Ramos (cell line): ENCODE results near the gene SEMA4C.
"Not testable (repeated sequence)": the region's sequence is repeated elsewhere in the genome, so short reads cannot be mapped to it uniquely, and the experiment has no call there.

Experiments used
- in situ Hi-C: fragments of 300-500 bp; cut with MboI; formaldehyde crosslinking; loops from one replicate; pipeline ENCODE4 v1.14.3; 2022; ENCODE audit warnings: low sequenced_read_pairs; ENCODE audit not compliant: unreplicated experiment

SEMA4C gene

DNA sequence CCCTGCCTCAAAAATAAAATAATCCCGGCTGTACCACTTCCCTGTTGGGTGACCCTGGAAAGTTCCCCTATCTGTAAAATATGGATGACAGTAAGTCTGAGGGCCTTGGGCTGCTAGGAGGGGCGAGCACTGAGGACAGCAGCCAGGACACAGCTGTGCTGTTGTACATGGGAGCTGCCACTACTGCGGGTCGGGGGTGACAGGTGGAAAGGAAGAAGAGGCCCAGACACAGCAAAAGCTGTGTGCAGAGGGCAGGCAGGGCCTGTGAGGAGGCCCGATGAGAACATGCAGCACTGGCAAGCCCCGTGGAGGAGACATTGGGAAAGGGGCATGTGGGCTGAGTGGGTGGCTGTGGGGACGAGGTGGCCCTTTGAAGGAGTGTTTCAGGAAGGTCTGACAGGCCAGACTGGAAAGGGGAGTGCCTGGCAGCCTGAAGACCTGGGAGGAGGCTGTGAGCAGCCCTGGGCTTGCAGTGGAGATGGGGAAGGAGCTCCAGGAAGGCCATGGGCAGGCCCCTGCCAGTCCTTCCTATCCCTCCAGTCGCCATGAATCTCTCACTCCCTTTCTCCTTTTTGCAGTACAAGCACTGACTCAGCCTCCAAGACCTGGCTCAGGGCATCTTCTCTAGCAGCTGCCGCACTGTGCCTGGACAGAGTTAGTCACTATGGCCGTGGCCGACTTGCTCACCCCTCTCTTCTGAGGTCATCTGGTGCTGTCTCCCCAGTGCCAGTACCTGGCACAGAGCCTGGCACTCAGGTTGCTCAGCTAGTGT lies 28.9 kb upstream of the SEMA4C start:
- in situ Hi-C loops: no loop called here

DNA sequence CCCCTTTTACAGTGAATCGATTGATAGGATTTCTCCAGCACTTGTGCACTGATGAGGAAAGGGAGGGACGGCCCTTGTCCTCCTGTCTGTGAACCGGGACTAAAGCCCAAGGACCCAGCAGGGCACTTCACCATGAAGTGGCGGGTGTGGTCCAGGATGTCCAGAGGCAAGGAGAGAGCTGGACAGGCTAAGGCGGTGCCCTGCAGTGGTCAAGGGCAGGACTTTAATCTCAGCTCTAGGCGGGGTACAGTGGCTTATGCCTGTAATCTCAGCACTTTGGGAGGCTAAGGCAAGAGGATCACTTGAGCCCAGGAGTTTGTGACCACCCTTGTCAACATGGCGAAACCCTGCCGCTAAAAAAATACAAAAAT lies 28.2 kb upstream of the SEMA4C start:
- in situ Hi-C loops: no loop called here

DNA sequence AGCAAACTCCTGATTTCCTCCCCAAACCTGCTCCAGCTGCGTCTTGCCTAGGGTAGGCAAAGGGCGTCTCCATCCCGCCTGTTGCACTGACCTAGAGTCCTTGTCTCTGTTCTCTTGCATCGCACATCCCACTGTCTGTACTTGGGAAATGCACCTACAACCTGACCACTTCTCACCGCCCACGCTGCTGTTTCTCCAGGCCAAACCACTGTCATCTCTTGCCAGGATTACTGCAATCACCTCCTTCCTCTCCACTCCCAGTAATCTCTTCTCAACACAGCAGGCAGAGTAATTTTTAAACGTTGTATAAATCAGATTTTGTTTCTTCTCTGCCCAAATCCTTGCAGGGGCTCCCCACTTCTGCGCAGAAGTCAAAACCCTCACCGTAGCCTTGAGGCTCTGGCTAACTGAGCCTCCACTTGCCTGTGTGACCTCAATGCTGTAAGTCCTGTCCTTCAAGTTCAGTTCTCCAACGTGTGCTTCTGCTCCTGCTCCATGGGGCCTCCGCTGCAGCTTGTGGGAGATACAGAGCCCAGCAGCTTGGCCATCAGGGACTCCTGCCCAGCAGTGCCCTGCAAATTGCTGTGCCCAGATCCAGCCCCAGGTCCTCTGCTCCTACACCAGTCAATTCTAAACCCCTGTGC lies 27.7 kb upstream of the SEMA4C start:
- in situ Hi-C loops: no loop called here

DNA sequence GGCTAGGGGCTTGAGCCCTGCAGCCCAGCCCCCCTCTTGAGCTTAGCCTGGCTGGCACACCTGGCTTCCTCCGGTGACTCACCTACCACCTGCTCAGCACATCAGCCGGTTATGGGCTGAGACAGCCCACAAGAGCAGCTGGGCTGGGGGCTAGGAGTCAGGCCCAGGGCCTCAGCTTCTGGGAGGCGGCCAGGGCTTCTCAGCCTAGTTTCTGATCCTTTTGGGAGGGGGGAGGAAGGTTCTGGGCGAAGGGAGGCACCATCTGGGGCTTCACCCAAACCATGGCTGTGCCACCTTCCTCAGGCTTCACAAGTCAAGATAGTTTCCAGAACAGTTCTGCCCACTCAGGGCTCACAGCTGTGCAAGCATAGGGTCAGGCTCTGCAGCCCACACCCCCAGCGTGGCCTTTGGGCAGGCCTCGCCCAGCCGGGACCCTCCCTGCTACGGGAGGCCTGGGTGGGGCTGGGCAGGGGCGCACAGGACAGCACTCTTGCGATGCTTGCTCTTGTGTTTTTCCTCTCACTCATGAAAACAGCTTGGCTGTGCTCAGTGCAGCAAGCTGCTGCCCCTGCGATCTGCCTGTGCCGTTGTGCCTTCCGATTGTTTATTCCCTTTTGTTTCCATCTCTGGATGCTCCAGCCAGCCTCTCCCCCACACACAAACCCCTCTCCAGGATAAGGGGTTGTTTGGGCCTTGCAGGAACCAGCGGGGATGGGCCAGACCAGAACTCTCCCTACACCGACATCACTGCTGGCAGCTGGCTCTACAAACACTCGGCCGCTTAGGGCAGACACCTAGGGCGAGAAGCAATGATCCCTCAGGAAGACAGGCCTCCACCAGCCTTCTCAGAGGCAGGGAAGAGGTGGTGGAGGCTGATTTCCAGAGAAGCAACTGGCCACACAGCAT lies 26.1 kb upstream of the SEMA4C start:
- in situ Hi-C loops: no loop called here

DNA sequence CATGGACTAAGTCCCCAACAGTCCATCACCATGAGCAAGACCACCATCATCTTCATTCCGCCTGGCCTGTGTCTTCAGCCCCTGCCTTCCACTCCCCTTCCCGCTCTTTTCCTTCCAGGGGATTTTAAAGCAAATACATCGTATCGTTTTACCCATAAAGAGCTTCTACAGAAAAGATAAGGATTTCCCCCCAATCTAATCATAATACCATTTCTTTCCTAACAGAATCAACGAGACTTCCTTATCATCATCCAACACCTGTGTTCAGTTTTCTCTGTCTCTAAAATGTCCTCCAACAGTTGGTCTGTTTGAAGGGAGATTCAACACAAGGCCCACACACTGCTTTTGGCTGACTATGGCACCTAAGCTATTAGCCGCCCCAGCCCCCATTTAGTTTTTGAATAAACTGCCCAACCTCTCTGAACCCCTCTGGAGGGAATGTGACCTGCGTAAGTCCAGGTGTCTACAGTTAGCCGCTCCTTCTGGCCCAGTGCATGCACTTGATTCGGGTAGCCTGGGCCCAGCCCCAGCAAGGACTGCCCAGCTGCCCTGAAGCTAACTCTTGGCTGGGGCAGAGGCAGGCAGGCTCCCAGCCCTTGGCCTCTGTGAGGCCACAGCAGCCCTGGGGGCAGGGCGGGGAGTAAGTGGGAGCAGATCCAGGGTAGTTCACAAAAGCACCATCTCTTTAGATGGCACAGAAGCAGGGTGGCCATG lies 25.3 kb upstream of the SEMA4C start:
- in situ Hi-C loops: no loop called here

DNA sequence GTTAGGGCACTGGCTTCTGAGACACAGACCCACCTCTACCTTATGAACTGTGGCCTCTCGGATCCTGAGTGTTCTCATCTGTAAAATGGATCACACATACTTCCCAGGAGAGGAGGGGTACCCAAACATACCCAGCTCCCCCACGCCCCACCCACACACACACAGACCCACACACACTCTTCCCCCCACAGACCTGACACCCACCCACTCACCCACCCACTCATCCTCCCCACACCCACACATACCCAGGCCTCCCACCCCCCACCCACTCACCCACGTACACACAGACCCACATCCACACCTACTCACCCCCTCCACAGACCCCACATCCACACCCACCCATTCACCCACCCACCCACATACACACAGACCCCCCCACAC lies 24.3 kb upstream of the SEMA4C start:
- in situ Hi-C loops: no loop called here

DNA sequence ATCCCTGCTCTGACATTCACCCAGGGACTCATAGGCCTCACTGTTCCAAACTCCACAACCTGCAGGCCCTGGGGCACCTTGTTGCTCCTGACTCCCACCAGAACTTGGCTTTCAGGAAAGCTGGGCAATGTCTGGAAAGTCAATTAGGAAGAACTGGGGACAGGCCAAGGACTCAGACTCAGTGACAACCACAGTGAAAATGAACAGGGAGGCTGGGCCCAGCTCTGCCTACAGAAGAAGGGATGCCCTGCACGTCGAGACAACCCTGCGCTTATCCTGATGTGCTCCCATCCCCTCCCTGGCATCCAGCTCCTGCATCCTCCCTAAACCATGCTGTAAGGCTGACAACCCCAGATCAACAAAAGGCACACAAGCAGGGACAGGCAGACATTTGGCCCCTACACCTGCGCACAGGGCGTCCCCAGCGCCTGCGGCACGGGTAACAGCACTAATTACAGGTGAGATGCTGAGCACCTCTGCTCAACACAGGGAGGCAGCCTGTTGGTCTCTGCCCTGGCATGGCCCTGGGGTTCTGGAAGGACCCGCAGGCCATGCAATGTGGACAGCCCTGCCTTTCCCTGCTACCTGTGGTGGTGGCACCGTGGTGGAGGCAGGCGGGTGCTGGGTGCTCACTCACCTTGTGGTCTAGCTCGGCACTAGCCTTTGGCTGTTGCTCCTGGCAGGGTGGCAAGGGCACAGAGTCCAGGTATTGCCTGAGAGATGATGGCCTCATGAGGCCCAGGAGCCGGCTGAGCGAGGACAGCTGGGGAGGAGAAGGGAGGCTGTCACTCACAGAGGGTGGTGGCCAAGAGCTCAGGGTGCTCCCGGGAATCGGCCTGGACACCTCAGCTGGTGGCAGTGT lies 23.6 kb upstream of the SEMA4C start:
- in situ Hi-C loops: no loop called here

DNA sequence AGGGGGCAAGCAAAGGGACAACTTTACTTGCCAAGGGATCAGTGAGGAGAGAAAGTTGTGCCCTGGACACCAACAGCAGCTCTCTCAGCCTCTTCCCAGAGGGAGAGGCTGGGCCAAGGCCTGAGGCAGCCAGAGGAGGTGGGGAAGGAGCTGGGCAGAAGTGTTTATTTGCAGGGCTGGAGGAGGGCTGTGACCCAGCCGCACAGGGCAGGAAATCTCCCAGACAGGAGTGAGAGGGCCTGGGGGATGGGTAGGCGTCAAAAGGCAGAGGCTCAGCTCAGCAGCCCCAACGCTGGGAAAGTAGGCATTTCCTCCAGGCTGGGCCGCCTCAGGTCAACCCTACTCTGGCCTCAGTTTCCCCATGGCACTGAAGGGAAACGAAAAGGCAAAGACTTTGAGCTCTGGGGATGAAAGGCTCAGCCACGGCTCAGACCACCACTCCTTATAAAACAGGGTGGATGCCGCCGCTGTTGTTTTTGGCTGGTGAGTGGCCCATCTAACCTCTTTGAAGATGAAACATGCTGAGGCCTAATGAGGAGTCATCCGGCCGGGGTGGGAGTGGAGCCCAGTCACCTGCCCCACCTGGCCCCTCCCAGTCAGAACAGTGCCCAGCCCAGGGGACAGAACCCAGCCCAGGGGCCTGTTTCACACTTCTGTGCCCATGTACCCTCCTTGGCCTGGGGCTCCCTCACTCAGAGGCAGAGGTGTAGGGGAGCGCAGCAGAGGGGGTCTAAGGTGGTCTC lies 21.9 kb upstream of the SEMA4C start:
- in situ Hi-C loops: no loop called here

DNA sequence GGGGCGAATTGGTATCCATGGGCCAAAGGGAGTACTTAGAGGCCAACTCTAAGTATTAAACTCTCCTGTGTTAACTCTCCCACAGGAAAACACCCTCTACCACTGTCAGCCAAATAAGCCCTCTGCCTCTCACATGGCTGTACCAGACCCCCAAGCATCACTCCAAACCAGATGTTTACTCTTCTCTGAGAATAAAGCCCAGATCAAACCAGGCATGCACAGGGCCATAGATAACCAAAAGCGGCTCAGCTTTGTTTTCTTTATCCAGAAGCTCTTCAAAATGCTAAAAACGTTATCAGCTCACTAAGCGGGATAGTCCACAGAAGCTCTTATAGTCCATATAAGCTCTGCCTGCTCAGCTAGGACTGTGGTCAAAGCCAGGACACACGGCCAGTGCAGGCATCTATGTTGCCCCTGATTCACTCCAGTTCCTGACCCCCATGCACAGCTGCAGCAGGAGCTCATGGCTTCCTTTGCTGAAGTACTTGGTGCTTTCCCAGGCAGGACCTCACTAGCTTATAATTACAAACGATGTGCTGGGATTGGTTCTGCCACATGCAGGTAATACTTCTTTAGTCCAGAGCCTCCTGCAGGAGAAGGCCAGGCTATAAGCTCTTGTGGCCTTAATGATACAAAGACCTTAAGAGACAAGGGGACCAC lies 21.0 kb upstream of the SEMA4C start:
- in situ Hi-C loops: no loop called here

DNA sequence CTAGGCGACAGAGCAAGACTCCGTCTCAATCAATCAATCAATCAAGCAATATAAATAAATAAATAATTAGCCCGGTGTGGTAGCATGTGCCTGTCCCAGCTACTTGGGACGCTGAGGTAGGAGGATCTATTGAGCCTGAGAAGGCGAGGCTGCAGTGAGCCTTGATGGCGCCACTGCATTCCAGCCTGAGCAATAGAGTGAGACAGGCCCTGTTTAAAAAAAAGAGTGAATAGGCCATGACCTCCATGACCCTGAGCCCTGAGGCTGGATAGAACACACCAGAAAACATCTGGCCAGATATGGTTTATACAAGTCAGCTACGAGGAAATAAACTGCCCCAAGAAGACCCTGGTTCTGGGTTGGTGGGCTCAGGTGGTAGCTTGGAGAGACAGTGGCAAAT lies 20.4 kb upstream of the SEMA4C start:
- in situ Hi-C loops: no loop called here

DNA sequence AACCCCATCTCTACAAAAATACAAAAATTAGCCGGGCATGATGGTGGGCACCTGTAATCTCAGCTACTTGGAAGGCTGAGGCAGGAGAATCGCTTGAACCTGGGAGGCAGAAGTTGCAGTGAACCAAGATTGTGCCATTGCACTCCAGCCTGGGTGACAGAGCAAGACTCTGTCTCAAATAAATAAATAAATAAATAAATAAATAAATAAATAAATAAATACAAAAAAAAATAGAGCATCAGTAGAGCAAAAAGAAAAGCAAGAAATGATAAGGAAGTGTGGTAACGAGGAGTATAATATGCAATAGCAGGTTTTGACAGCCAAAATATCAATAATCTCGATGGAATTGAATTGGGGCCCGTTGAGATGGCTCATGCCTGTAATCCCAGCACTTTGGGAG lies 19.6 kb upstream of the SEMA4C start:
- in situ Hi-C loops: not testable (repeated sequence)

DNA sequence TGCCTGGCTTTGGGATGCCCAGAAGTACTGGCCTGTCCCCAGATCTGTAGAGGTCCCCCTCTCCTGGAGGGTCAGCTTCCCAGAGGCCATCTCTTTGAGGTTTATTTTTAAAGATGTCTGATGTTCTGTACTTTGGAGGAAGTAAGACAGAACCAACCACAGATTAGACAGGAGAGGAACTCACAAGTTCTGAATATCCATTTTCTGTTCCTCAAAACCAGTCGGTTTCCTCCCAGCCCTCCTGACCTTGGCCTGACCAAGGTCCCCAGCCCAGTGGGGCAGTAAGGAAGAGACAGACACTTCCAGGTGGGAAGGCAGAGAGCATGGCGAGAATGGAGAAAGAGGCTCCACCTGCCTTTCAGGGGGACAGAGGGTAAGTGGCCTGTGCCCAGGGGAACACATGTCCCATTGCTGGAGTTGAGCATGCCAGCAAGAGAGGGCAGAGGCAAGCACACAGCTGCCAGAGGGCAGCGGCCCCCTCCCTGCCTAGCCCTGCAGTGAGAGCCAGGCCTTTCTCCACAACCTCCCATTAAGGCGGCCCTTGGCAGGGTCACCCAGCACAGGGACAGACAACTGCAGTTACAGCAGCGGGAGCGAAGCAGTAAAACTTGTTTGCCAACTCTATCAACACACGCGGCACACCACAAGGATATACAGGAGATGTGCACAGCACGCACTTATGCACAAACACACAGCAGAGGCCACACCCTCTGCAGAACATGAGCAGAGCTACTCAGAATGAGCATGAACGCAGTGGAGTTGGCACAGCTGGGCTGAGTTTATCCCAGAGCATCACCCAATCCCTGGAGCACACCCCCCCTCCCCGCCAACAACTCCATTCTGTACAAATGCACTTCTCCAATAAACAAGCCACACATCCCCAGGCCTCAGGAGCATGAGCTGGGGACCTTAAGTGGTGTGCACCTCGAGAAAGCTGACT lies 18.5 kb upstream of the SEMA4C start:
- in situ Hi-C loops: no loop called here

DNA sequence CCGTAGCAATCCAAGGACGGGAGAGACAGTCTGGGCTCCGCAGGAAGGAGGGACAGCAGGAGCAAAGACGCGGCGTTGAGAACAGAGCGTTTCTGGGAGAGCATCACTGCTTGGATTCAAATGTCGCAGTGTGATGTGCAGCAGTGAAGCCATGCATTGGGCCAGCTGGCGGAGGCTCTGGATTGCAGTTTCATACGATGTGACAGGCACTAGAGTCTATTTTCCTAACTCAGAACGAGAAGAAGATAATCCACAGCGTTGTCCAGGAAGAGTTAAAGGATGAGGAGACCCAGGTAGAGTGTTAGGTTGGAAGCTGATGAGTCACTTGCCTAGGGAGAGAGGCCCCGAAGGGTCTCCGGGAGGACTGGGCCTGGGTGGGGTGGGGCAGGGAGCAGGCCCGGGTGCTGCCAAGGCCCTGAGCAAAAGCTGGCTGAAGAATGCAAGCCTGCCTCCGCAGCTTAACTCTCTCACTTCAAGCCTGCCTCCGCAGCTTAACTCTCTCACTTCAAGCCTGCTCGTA lies 17.7 kb upstream of the SEMA4C start:
- in situ Hi-C loops: no loop called here

DNA sequence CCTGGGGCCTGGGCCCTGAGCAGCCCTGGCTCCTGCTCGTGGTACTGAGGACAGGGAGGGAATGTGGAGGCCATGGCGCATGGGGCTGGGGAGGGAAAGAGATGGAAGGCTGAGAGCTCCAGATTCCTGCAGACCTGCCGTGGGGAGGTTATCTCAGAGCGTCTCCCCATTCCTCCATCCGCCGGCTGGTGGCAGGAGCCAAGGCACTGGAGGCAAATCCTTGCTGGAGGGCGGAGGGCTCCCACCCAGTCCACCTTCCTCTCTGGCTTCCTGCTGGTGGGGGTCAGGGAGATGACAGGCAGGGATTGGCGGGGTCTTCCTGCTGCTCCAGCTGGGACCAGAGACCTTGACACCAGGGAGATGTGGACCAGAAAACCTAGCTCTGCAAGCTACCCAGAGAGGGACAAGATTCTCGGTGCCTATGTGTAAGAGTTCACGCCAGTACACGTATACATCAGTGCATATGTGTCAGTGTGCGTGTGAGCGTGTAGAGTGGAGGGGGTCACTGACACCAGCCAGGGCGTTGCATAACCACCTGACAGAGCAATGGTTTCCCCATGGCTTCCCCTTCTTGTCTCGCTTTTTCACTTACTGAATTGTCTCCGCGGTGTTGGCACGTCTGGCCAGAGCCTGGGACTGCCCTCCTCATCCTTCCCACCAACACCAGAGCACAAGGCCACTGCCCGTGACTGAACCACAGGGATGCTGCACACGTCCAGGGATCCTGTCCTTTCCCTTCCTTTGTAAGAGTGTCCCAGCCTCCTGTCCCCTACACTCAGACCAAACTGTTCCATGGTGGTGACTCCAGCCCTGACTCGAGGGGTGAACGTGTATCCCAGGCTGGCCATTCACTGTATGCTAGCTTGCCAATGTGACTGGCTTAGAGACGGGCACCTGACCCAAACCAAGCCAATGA lies 15.8 kb upstream of the SEMA4C start:
- in situ Hi-C loops: no loop called here

DNA sequence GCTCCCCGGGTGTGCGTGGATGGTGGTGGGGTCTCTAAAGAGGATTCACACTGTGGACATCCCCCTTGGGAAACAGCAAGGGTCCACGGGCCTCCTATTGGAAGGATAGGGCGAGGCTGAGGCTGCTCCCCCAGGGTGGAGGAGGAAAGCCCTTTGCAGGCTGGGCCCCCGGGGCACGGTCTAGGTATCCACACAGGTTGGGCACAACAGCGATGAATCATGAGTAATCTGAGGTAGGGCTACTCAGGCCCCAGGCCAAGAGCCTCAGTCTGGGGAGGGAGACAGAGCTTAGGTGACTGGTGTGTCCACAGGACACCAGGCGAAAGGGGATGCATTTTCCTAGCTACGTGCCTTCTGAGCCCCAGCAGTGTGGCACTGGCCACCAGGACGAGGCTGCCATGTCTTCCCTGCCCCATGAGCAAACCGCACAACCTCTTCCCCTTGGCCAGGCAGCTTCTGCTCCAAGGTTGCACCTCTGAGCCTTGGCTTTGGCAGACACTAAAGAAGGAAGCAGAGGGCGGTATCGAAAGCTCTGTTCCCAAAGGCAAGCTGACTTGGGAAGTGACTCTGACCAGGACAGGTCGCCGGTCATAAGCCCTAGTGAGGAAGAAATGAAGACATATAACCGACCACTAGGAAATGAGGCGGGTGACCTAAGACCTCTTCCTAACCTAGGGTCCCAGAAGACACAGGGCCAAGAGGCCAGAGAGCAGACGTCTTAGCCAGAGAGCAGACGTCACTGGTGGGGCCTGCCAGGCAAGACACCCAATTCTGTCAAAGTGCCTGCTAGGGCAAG lies 14.6 kb upstream of the SEMA4C start:
- in situ Hi-C loops: no loop called here
